Heart right ventricle (tissue), 16 donors: Measurements from ENCODE around the gene FMN2. TPM values are rescaled to one million over a fixed set of nuclear protein-coding genes. Genes with fewer than 3 reads are reported as not detected.

ENCODE experiments used
- ATAC-seq, 8 donors: fragments of 200-7000 bp; cut with Tn5 transposase; one replicate each; pipeline ENCODE4 v1.9.1; 2020; ENCODE audit warnings: mild to moderate bottlenecking in 8 of 8, moderate library complexity in 8 of 8, moderate number of reproducible peaks in 1 of 8
- DNase-seq, 2 donors: peaks; one replicate each; pipeline ENCODE4 v3.0.0-alpha.2; 2020
- H3K27ac ChIP-seq, 10 donors: fragments of 200-600 bp; sonication (generic) in 2 of 10; one replicate each; pipeline versions ENCODE4 v1.5.0 to v1.8.0; 2020 to 2022; ENCODE audit warnings: mild to moderate bottlenecking in 3 of 10
- H3K27me3 ChIP-seq, 7 donors: fragments of 200-600 bp; one replicate each; pipeline ENCODE4 v1.8.0; 2021 to 2022; ENCODE audit warnings: mild to moderate bottlenecking in 2 of 7
- H3K36me3 ChIP-seq, 9 donors: fragments of 200-600 bp; sonication (generic) in 1 of 9; one replicate each; pipeline versions ENCODE4 v1.5.0 to v1.8.0; 2020 to 2022; ENCODE audit warnings: mild to moderate bottlenecking in 2 of 9
- H3K4me1 ChIP-seq, 9 donors: fragments of 200-600 bp; sonication (generic) in 1 of 9; one replicate each; pipeline versions ENCODE4 v1.5.0 to v1.8.0; 2020 to 2022; ENCODE audit warnings: mild to moderate bottlenecking in 4 of 9
- H3K4me3 ChIP-seq, 10 donors: fragments of 200-600 bp; sonication (generic) in 2 of 10; one replicate each; pipeline versions ENCODE4 v1.5.0 to v1.8.0; 2020 to 2022; ENCODE audit warnings: mild to moderate bottlenecking in 7 of 10, moderate library complexity in 2 of 10
- H3K9me3 ChIP-seq, 11 donors: fragments of 200-600 bp in 10 of 11; sonication (generic) in 2 of 11; one replicate each; pipeline versions ENCODE4 v1.5.0 to v1.8.0; 2013 to 2022; ENCODE audit warnings: mild to moderate bottlenecking in 2 of 11, control low read depth in 1 of 11, moderate library complexity in 1 of 11
- WGBS, 2 donors: extraction: QIAGEN DNeasy Blood & Tissue Kit; methylation state at CpG; one replicate each; pipeline ENCODE4 v1.1.7; 2013; ENCODE audit warnings: inconsistent platforms in 1 of 2; 5-methylcytosine and 5-hydroxymethylcytosine counted together
- intact Hi-C, 10 donors: fragments of 100-400 bp; cut with DNase I; formaldehyde crosslinking; loops; one replicate each; pipeline versions ENCODE4 v1.11.1 to v1.14.2; 2022
- polyA plus RNA-seq, 2 donors: library from polyadenylated mRNA; stranded (reverse); fragments of 200-250 nt; gene quantifications; one replicate each; pipeline ENCODE4 v1.2.3, GENCODE V29; 2013
- total RNA-seq, 10 donors: library from RNA; stranded (reverse); fragmentation: NEBNext Ultra II Directional in 3 of 10; extraction: Animal tissue kit (Norgen Biotek cat#: 25700) in 3 of 10; gene quantifications; one replicate each; pipeline versions ENCODE4 v1.2.1 to v1.2.4, GENCODE V29; 2021 to 2023
- TF ChIP-seq, protein P1 (sequence below), 9 donors: fragments of 200-600 bp; sonication (generic) in 2 of 9; IDR thresholded peaks; one replicate each; pipeline versions ENCODE4 v1.5.0 to v1.8.0; 2021 to 2022; ENCODE audit warnings: antibody characterized with exemption in 9 of 9, mild to moderate bottlenecking in 5 of 9, moderate library complexity in 1 of 9
- donor health status: Arrhythmogenic right ventricular cardiomyopathy.
- donor health status: ischemic (EF 13 %, LVEDD 7.1; RV severe dilation, severe dysfunction).
- donor health status: healthy with polysubstance abuse.
- donor health status: DM: no; HTN: yes; CAD: no.
- donor health status: DM: no; HTN: no; CAD: no.
- donor health status: ischemic (EF 25% LVEDD 6.9; RV normal size, moderate dysfunction).
- donor health status: ischemic (EF 25% LVEDD 5.7; RV mildly dilated, moderate dysfunction).
- donor health status: healthy.
- donor health status: DM: yes; HTN: yes; CAD: no.
- donor health status: Ischemic cardiomyopathy.
- donor health status: ischemic (EF 35%, LVEDD 5.7; RV mildly dilated, moderate dysfunction).
- donor health status: nonischemic (EF 11% LVEDD 7.7; RV severe dilation, severe dysfunction).
- donor health status: DM: yes; HTN: yes; CAD: no.
- donor health status: PGD.
- donor health status: ischemic (EF 29% LVEDD 5.4; RV normal size, mild dysfunction).
- donor health status: nonischemic (EF 23%, LVEDD 6.1; RV moderate dilation, normal function).

Gene FMN2
- total and polyA plus RNA-seq, 12 donors: 0.03 to 0.70 (median 0.12) TPM; not detected in 9

DNA sequence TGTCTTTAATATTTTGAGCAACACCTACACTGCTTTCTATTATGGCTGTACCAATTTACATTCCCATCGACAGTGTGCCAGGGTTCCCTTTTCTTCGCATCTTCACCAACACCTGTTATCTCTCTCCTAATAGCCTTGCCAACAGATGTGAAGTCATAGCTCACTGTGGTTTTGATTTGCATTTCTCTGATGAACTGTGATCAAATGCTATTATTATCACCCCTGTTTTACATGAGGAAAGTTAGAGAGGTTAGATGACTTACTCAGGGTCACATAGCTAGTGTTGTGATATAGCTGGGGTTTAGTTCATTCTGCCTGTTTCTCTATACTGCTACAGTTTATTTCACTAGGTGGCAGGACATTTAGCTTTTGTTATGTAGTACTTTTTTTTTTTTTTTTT lies 204.1 kb downstream of the FMN2 start:
- H3K36me3 ChIP-seq: no peaks in the 10 kb centered on the region
- H3K9me3 ChIP-seq: peaks cover 0 to 3% (median 0%) of the 10 kb centered on the region in 11 donors
- 62 to 72% methylated on average over 2 of the region's 2 CpGs for WGBS, 2 donors
- DNase-seq (no peak), ATAC-seq (no peak)
- intact Hi-C loops: no loop called here
- no peak overlapping the region for H3K4me3 ChIP-seq
- no peaks in the 10 kb centered on the region for H3K27me3 ChIP-seq
- TF ChIP-seq, protein P1, sequence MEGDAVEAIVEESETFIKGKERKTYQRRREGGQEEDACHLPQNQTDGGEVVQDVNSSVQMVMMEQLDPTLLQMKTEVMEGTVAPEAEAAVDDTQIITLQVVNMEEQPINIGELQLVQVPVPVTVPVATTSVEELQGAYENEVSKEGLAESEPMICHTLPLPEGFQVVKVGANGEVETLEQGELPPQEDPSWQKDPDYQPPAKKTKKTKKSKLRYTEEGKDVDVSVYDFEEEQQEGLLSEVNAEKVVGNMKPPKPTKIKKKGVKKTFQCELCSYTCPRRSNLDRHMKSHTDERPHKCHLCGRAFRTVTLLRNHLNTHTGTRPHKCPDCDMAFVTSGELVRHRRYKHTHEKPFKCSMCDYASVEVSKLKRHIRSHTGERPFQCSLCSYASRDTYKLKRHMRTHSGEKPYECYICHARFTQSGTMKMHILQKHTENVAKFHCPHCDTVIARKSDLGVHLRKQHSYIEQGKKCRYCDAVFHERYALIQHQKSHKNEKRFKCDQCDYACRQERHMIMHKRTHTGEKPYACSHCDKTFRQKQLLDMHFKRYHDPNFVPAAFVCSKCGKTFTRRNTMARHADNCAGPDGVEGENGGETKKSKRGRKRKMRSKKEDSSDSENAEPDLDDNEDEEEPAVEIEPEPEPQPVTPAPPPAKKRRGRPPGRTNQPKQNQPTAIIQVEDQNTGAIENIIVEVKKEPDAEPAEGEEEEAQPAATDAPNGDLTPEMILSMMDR (IDR thresholded peaks at IDR 0.05): no peak
- H3K27ac ChIP-seq: no peak overlapping the region
- no peaks in the 10 kb centered on the region for H3K4me1 ChIP-seq

- TF ChIP-seq, protein P1 (IDR thresholded peaks at IDR 0.05): no peak
- no peak overlapping the region for H3K4me3 ChIP-seq
- no peaks in the 10 kb centered on the region for H3K36me3 ChIP-seq
- peaks cover 0 to 25% (median 0%) of the 10 kb centered on the region in 11 donors for H3K9me3 ChIP-seq
- no peak overlapping the region for H3K27ac ChIP-seq
- H3K4me1 ChIP-seq: no peaks in the 10 kb centered on the region
- no peaks in the 10 kb centered on the region for H3K27me3 ChIP-seq
- intact Hi-C loops: no loop called here
- 61 to 75% methylated on average over 5 of the region's 5 CpGs for WGBS, 2 donors
- DNase-seq: no peak
- ATAC-seq: no peak
These were observed 212.8 kb downstream of the FMN2 start for GRCh38 chr1:240304466-240304865.

DNA sequence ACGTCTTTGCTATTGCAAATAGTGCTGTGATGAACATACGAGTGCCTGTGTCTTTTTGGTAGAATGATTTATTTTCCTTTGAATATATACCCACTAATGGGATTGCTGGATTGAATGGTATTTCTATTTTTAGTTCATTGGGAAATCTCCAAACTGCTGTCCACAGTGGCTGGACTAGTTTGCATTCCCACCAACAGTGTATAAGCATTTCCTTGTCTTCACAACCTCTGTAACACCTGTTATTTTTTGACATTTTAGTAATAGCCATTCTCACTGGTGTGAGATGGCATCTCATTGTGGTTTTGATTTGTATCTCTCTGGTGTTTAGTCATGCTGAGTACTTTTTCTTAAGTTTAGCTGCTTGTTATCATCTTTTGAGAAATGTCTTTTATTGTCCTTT lies 215.0 kb downstream of the FMN2 start:
- no peaks in the 10 kb centered on the region for H3K4me1 ChIP-seq
- H3K27ac ChIP-seq: no peak overlapping the region
- H3K36me3 ChIP-seq: no peaks in the 10 kb centered on the region
- 62 to 68% methylated on average over 2 of the region's 2 CpGs for WGBS, 2 donors
- no peak for ATAC-seq
- H3K9me3 ChIP-seq: peaks cover 0 to 23% (median 0%) of the 10 kb centered on the region in 11 donors
- H3K4me3 ChIP-seq: no peak overlapping the region
- DNase-seq: no peak
- TF ChIP-seq, protein P1 (IDR thresholded peaks at IDR 0.05): no peak
- intact Hi-C loops: no loop called here
- no peaks in the 10 kb centered on the region for H3K27me3 ChIP-seq

GRCh38 chr1:240308096-240308495 lies 216.4 kb downstream of the FMN2 start:
- ATAC-seq (no peak), DNase-seq (no peak)
- no peak overlapping the region for H3K4me3 ChIP-seq
- peaks cover 0 to 15% (median 0%) of the 10 kb centered on the region in 11 donors for H3K9me3 ChIP-seq
- 59 to 65% methylated on average over 3 of the region's 3 CpGs for WGBS, 2 donors
- no peaks in the 10 kb centered on the region for H3K36me3 ChIP-seq
- intact Hi-C loops: no loop called here
- no peak overlapping the region for H3K27ac ChIP-seq
- no peaks in the 10 kb centered on the region for H3K4me1 ChIP-seq
- no peaks in the 10 kb centered on the region for H3K27me3 ChIP-seq
- TF ChIP-seq, protein P1 (IDR thresholded peaks at IDR 0.05): no peak
